Esophagus squamous epithelium (tissue), 5 donors: ENCODE data around the gene IRX6. TPM values are rescaled to one million over a fixed set of nuclear protein-coding genes. Genes with fewer than 3 reads are reported as not detected.

Source experiments
- DNase-seq: peaks from one replicate; lab custom pipeline; 2025; lab: John Stamatoyannopoulos, UW
- H3K27ac ChIP-seq, 4 donors: fragments of 200-600 bp; sonication (generic); one replicate each; pipeline ENCODE4 v1.5.1; 2016 to 2019; ENCODE audit warnings: mild to moderate bottlenecking in 1 of 4
- H3K27me3 ChIP-seq, 4 donors: fragments of 200-600 bp; sonication (generic); 1 replicate in 3 of 4; 2 replicates in 1 of 4; pipeline versions ENCODE4 v1.5.1 to v1.6.0; 2017 to 2021; ENCODE audit warnings: antibody characterized with exemption in 1 of 4
- H3K36me3 ChIP-seq, 3 donors: fragments of 200-600 bp; sonication (generic); one replicate each; pipeline ENCODE4 v1.5.1; 2016 to 2019
- H3K4me1 ChIP-seq, 3 donors: fragments of 200-600 bp; sonication (generic); one replicate each; pipeline ENCODE4 v1.5.1; 2017 to 2019
- H3K4me3 ChIP-seq, 4 donors: fragments of 200-600 bp; sonication (generic); 1 replicate in 3 of 4; 2 replicates in 1 of 4; pipeline ENCODE4 v1.5.1; 2016 to 2019; ENCODE audit warnings: mild to moderate bottlenecking in 2 of 4, moderate library complexity in 1 of 4
- H3K9me3 ChIP-seq, 3 donors: fragments of 200-600 bp; sonication (generic); one replicate each; pipeline ENCODE4 v1.5.1; 2016 to 2019
- POLR2A ChIP-seq, 4 donors: fragments of 450-650 bp; IDR thresholded peaks; one replicate each; pipeline ENCODE4 v1.6.1; 2017; ENCODE audit warnings: antibody characterized with exemption in 4 of 4, mild to moderate bottlenecking in 4 of 4, moderate library complexity in 3 of 4
- WGBS, 2 donors: methylation state at CpG; one replicate each; pipeline ENCODE4 v1.1.5; 2018; 5-methylcytosine and 5-hydroxymethylcytosine counted together
- intact Hi-C: fragments of 100-400 bp; cut with DNase I; formaldehyde crosslinking; loops from one replicate; pipeline ENCODE4 v1.15.0; 2022
- total RNA-seq, 4 donors: library from RNA; depleted of rRNA; stranded (reverse); fragments of >200 nt; gene quantifications; one replicate each; pipeline ENCODE4 v1.1.0, GENCODE V29; 2016
- TF ChIP-seq, protein P1 (sequence below), 6 experiments: fragments of 450-650 bp in 4 of 6; fragments of 200-600 bp in 2 of 6; sonication (generic) in 2 of 6; IDR thresholded peaks; one replicate each; pipeline ENCODE4 v1.5.1; 2016 to 2019; ENCODE audit warnings: antibody characterized with exemption in 6 of 6, mild to moderate bottlenecking in 4 of 6, moderate library complexity in 4 of 6
- donor health status: DM: yes; HTN: yes; CAD: no.

Gene IRX6
- total RNA-seq, 4 donors from 2014 or later, result 0.18 to 0.91 (median 0.56) TPM

DNA sequence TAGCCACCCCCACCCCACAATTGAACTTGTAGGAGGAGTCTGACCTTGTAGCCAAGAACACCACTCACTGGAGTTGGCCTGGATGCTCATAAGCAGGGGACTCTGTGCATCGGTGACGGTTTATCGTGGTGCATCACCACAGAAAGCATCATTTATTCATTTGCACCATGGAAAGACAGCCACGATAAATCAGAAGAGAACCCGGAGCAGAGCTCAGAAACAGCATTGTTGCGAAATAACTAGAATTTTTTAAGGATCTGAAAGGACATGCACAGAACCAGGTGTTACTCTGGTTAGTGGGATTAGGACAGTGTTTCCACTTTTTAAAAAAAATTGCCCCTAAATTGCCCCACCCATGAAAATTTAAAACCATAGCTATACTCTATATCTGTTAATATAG is 44.4 kb upstream of the IRX6 start:
- Histone ChIP-seq H3K4me1 (peaks cover 11 to 63% (median 14%) of the 10 kb centered on the region in 3 donors), H3K27me3 (peaks cover 0 to 13% (median 0%) of the 10 kb centered on the region in 4 donors), H3K36me3 (no peaks in the 10 kb centered on the region), H3K27ac (peak overlapping the region in 2 of 4 donors; percentile 67 to 89), H3K9me3 (no peaks in the 10 kb centered on the region), H3K4me3 (no peak overlapping the region)
- intact Hi-C loops, result no loop called here
- DNase-seq, result no peak
- WGBS, 2 donors, result 51 to 57% methylated on average over 6 of the region's 6 CpGs
- TF ChIP-seq POLR2A (IDR thresholded peaks at IDR 0.05), result no peak
- TF ChIP-seq, protein P1, sequence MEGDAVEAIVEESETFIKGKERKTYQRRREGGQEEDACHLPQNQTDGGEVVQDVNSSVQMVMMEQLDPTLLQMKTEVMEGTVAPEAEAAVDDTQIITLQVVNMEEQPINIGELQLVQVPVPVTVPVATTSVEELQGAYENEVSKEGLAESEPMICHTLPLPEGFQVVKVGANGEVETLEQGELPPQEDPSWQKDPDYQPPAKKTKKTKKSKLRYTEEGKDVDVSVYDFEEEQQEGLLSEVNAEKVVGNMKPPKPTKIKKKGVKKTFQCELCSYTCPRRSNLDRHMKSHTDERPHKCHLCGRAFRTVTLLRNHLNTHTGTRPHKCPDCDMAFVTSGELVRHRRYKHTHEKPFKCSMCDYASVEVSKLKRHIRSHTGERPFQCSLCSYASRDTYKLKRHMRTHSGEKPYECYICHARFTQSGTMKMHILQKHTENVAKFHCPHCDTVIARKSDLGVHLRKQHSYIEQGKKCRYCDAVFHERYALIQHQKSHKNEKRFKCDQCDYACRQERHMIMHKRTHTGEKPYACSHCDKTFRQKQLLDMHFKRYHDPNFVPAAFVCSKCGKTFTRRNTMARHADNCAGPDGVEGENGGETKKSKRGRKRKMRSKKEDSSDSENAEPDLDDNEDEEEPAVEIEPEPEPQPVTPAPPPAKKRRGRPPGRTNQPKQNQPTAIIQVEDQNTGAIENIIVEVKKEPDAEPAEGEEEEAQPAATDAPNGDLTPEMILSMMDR (IDR thresholded peaks at IDR 0.05), result no peak

- Histone ChIP-seq H3K9me3 (no peaks in the 10 kb centered on the region), H3K27ac (no peak overlapping the region)
Observed at GRCh38 chr16:55280587-55280986, 43.4 kb upstream of the IRX6 start.

DNA sequence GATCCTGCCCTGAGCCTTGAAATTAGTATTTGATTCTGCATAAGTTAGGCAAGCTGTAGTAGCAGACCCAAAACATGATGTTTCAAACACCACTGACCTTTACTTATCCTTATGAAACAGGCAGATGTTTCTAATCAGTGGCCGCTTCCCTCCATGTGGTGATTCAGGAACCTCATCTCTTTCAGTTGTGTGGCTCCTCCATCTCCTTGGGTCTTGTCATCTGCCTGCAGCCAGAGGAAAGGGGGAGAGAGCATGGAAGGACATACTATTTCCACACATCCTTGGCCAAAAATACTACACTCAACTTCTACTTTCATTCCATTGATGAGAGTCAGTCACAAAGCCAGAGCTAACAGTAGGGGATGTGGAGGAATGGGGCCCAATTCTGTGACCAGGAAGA is 41.6 kb upstream of the IRX6 start:
- Histone ChIP-seq H3K27ac (no peak overlapping the region), H3K4me3 (no peak overlapping the region), H3K9me3 (peaks cover 0 to 1% (median under 1%) of the 10 kb centered on the region in 3 donors), H3K4me1 (peaks cover 6 to 35% (median 14%) of the 10 kb centered on the region in 3 donors), H3K27me3 (peaks cover 0 to 13% (median 0%) of the 10 kb centered on the region in 4 donors), H3K36me3 (no peaks in the 10 kb centered on the region)
- intact Hi-C loops, result no loop called here
- no peak for TF ChIP-seq POLR2A (IDR thresholded peaks at IDR 0.05)
- TF ChIP-seq, protein P1 (IDR thresholded peaks at IDR 0.05), result no peak
- DNase-seq, result no peak
- WGBS, 2 donors, result 18 to 50% methylated on average over 1 of the region's 1 CpG

More at GRCh38 chr16:55280587-55280986, 43.4 kb upstream of the IRX6 start:
- 29 to 31% methylated on average over 1 to 2 of the region's 4 CpGs for WGBS, 2 donors
- intact Hi-C loops, result no loop called here
- TF ChIP-seq, protein P1 (IDR thresholded peaks at IDR 0.05), result no peak
- TF ChIP-seq POLR2A (IDR thresholded peaks at IDR 0.05), result no peak
- Histone ChIP-seq H3K4me3 (no peak overlapping the region), H3K27me3 (peaks cover 0 to 13% (median 0%) of the 10 kb centered on the region in 4 donors), H3K36me3 (no peaks in the 10 kb centered on the region), H3K4me1 (peaks cover 11 to 53% (median 14%) of the 10 kb centered on the region in 3 donors)
- DNase-seq, result no peak

GRCh38 chr16:55283812-55284717 is 39.9 kb upstream of the IRX6 start:
- peaks cover 0 to 13% (median 0%) of the 10 kb centered on the region in 4 donors for H3K27me3 ChIP-seq
- H3K4me3 ChIP-seq, result no peak overlapping the region
- no peak overlapping the region for H3K27ac ChIP-seq
- peaks cover 1 to 19% (median 11%) of the 10 kb centered on the region in 3 donors for H3K4me1 ChIP-seq
- intact Hi-C loops, result no loop called here
- no peak for TF ChIP-seq POLR2A (IDR thresholded peaks at IDR 0.05)
- TF ChIP-seq, protein P1 (IDR thresholded peaks at IDR 0.05), result no peak
- 63 to 72% methylated on average over 12 of the region's 12 CpGs for WGBS, 2 donors
- H3K36me3 ChIP-seq, result no peaks in the 10 kb centered on the region
- peaks cover 0 to 15% (median 7%) of the 10 kb centered on the region in 3 donors for H3K9me3 ChIP-seq
- no peak for DNase-seq

- H3K36me3 ChIP-seq, result no peaks in the 10 kb centered on the region
- intact Hi-C loops, result no loop called here
- peaks cover 0 to 13% (median 0%) of the 10 kb centered on the region in 4 donors for H3K27me3 ChIP-seq
- no peak overlapping the region for H3K4me3 ChIP-seq
- no peak overlapping the region for H3K27ac ChIP-seq
- no peak for TF ChIP-seq POLR2A (IDR thresholded peaks at IDR 0.05)
- TF ChIP-seq, protein P1 (IDR thresholded peaks at IDR 0.05), result no peak
- H3K9me3 ChIP-seq, result peaks cover 0 to 18% (median 7%) of the 10 kb centered on the region in 3 donors
- peaks cover 0 to 12% (median 6%) of the 10 kb centered on the region in 3 donors for H3K4me1 ChIP-seq
- no peak for DNase-seq
- WGBS, 2 donors, result 78 to 87% methylated on average over 5 to 6 of the region's 6 CpGs
Observed at GRCh38 chr16:55284718-55285099, 39.3 kb upstream of the IRX6 start.
